HL-60 (cell line): Measurements from ENCODE around the gene SFMBT1.

ENCODE experiments used
- DNase-seq, 2 experiments: peaks; one replicate each; pipeline ENCODE4 v3.0.0-alpha.2; 2010 to 2020; ENCODE audit warnings: low read depth in 1 of 2, low spot score in 1 of 2
- H3K27ac ChIP-seq: fragments of 250-450 bp; sonication (Bioruptor Pico); replicated peaks from 2 replicates; pipeline ENCODE4 v1.5.1; 2020; ENCODE audit warnings: mild to moderate bottlenecking, moderate library complexity
- H3K27me3 ChIP-seq: fragments of 250-450 bp; sonication (Bioruptor Pico); 2 replicates; pipeline ENCODE4 v1.5.1; 2021; ENCODE audit warnings: mild to moderate bottlenecking, moderate library complexity; ENCODE audit not compliant: insufficient read depth, poor library complexity, severe bottlenecking
- H3K4me3 ChIP-seq: replicated peaks from 2 replicates; pipeline ENCODE4 v1.5.1; 2011; ENCODE audit warnings: mild to moderate bottlenecking, control low read depth, low read length; ENCODE audit not compliant: insufficient read depth
- CTCF ChIP-seq: IDR thresholded peaks from one replicate; pipeline ENCODE4 v1.5.1; 2011; ENCODE audit warnings: low read length, control low read depth, inconsistent platforms; ENCODE audit not compliant: insufficient read depth
- GABPA ChIP-seq: IDR thresholded peaks from 2 replicates; pipeline ENCODE4 v1.6.1; 2012; ENCODE audit warnings: low read depth
- POLR2AphosphoS5 ChIP-seq: IDR thresholded peaks from 2 replicates; pipeline ENCODE4 v1.6.1; 2012; ENCODE audit warnings: low read depth
- REST ChIP-seq: IDR thresholded peaks from 2 replicates; pipeline ENCODE4 v1.6.1; 2012; ENCODE audit warnings: low read depth; ENCODE audit not compliant: insufficient replicate concordance
- SPI1 ChIP-seq: IDR thresholded peaks from 2 replicates; pipeline ENCODE4 v1.6.1; 2012; ENCODE audit warnings: low read depth, mild to moderate bottlenecking, borderline replicate concordance

Gene SFMBT1

GRCh38 chr3:53091011-53091410 is 45.1 kb upstream of the SFMBT1 start:
- DNase-seq = no peak
- no peaks in the 10 kb centered on the region for H3K27me3 ChIP-seq
- no peak overlapping the region for H3K27ac ChIP-seq
- TF ChIP-seq SPI1 = no peak
- TF ChIP-seq GABPA = no peak
- no peak for TF ChIP-seq CTCF
- TF ChIP-seq REST = no peak
- TF ChIP-seq POLR2AphosphoS5 = no peak
- no peak overlapping the region for H3K4me3 ChIP-seq

GRCh38 chr3:53089511-53089910 is 43.6 kb upstream of the SFMBT1 start:
- Histone ChIP-seq H3K27me3 (no peaks in the 10 kb centered on the region), H3K4me3 (no peak overlapping the region), H3K27ac (no peak overlapping the region)
- TF ChIP-seq CTCF (no peak), SPI1 (no peak), POLR2AphosphoS5 (no peak), REST (no peak), GABPA (no peak)
- no peak for DNase-seq

GRCh38 chr3:53085476-53085875 is 39.6 kb upstream of the SFMBT1 start:
- no peak for DNase-seq
- no peak overlapping the region for H3K27ac ChIP-seq
- H3K4me3 ChIP-seq = no peak overlapping the region
- no peaks in the 10 kb centered on the region for H3K27me3 ChIP-seq
- no peak for TF ChIP-seq CTCF
- no peak for TF ChIP-seq POLR2AphosphoS5
- TF ChIP-seq REST = no peak
- TF ChIP-seq GABPA = no peak
- TF ChIP-seq SPI1 = no peak
